HepG2 (cell line): Measurements from ENCODE around the gene RANBP3L. TPM values are rescaled to one million over a fixed set of nuclear protein-coding genes. Genes with fewer than 3 reads are reported as not detected.

ENCODE experiments used
- ATAC-seq: fragments of 200-7000 bp; cut with Tn5 transposase; 3 replicates; pipeline ENCODE4 v1.9.1; 2020; ENCODE audit warnings: mild to moderate bottlenecking, moderate library complexity
- BruUV-seq: library from RNA; stranded (reverse); fragments of 400-500 nt; replicated peaks from 2 replicates; lab custom pipeline; 2021; lab: Mats Ljungman, UMichigan
- CTCF ChIA-PET: fragments of 300-600 bp; formaldehyde crosslinking; extraction: SDS; loops from one replicate; lab custom pipeline; 2021; ENCODE audit warnings: low total read pairs, inconsistent platforms, low intra/inter-chr PET ratio; lab: Yijun Ruan, JAX
- POLR2A ChIA-PET: fragments of 350-600 bp; sonication (Branson Sonifier 250); formaldehyde crosslinking; loops from one replicate; lab custom pipeline; 2020; ENCODE audit warnings: antibody characterized with exemption, inconsistent platforms; lab: Yijun Ruan, JAX
- DNase-seq: peaks from one replicate; pipeline ENCODE4 v3.0.0-alpha.2; 2015; ENCODE audit warnings: low spot score
- FAIRE-seq: peaks from 3 replicates; lab custom pipeline; 2011; peaks lifted over from hg19 to GRCh38; lab: Jason Lieb, UNC
- H2AFZ ChIP-seq: one replicate; pipeline ENCODE4 v1.6.1; 2011; ENCODE audit warnings: low read length, inconsistent platforms
- H3K27ac ChIP-seq: fragments of 300-600 bp; 3 replicates; pipeline ENCODE4 v1.8.0; 2011; ENCODE audit warnings: mixed run types, mild to moderate bottlenecking, mixed read lengths, low read length, inconsistent platforms; ENCODE audit not compliant: insufficient read depth; ENCODE audit errors: extremely low read length
- H3K27me3 ChIP-seq, 2 experiments: fragments of 200-600 bp in 1 of 2; 2 replicates in 1 of 2; 3 replicates in 1 of 2; pipeline versions ENCODE4 v1.6.0 to v1.8.0; 2011; ENCODE audit warnings: low read length in 2 of 2, mild to moderate bottlenecking in 2 of 2, moderate library complexity in 2 of 2, inconsistent platforms in 1 of 2; ENCODE audit not compliant: insufficient read depth in 2 of 2, control insufficient read depth in 1 of 2
- H3K36me3 ChIP-seq, 2 experiments: fragments of 200-600 bp in 1 of 2; replicated peaks in 1 of 2; 2 replicates in 1 of 2; 3 replicates in 1 of 2; pipeline versions ENCODE4 v1.5.1 to v1.8.0; 2011; ENCODE audit warnings: low read length in 2 of 2, inconsistent platforms in 1 of 2; ENCODE audit not compliant: insufficient read depth in 2 of 2, control insufficient read depth in 1 of 2
- H3K4me1 ChIP-seq: 2 replicates; pipeline ENCODE4 v1.5.1; 2012; ENCODE audit warnings: low read length, inconsistent platforms; ENCODE audit not compliant: insufficient read depth
- H3K4me2 ChIP-seq: 2 replicates; pipeline ENCODE4 v1.6.0; 2011; ENCODE audit warnings: low read depth, low read length, inconsistent platforms
- H3K4me3 ChIP-seq, 3 experiments: fragments of 200-600 bp in 1 of 3; sonication (generic), shearing (Covaris generic) in 1 of 3; replicated peaks in 1 of 3; 2 replicates each; pipeline ENCODE4 v1.5.1; 2011 to 2016; ENCODE audit warnings: low read length in 3 of 3, inconsistent platforms in 2 of 3, low read depth in 2 of 3, mild to moderate bottlenecking in 2 of 3, control low read depth in 1 of 3, mixed read lengths in 1 of 3; ENCODE audit not compliant: insufficient read depth in 1 of 3
- H3K79me2 ChIP-seq: one replicate; pipeline ENCODE4 v1.6.1; 2011; ENCODE audit warnings: low read length, inconsistent platforms; ENCODE audit not compliant: insufficient read depth
- H3K9ac ChIP-seq: 2 replicates; pipeline ENCODE4 v1.6.0; 2011; ENCODE audit warnings: mild to moderate bottlenecking, low read depth, low read length, inconsistent platforms; ENCODE audit not compliant: insufficient read depth
- H3K9me3 ChIP-seq: 2 replicates; pipeline ENCODE4 v1.5.1; 2012; ENCODE audit warnings: mild to moderate bottlenecking, low read length
- H4K20me1 ChIP-seq: 2 replicates; pipeline ENCODE4 v1.6.0; 2011; ENCODE audit warnings: inconsistent platforms, mild to moderate bottlenecking, low read length, moderate library complexity; ENCODE audit not compliant: insufficient read depth
- AHR ChIP-seq: IDR thresholded peaks from 2 replicates; pipeline ENCODE4 v1.6.1; 2018; ENCODE audit warnings: missing genetic modification reagents, missing compliant biosample characterization
- ARID4A ChIP-seq: sonication (generic); formaldehyde crosslinking; IDR thresholded peaks from 2 replicates; pipeline ENCODE4 v1.5.0; 2020; ENCODE audit warnings: mild to moderate bottlenecking, missing genetic modification reagents, borderline replicate concordance
- ATM ChIP-seq: fragments of 450-650 bp; IDR thresholded peaks from 2 replicates; pipeline ENCODE4 v1.7.1; 2017; ENCODE audit warnings: mild to moderate bottlenecking, borderline replicate concordance
- CENPX ChIP-seq: sonication (generic); formaldehyde crosslinking; IDR thresholded peaks from 2 replicates; pipeline ENCODE4 v1.9.0; 2021; ENCODE audit warnings: mild to moderate bottlenecking, missing genetic modification reagents, moderate library complexity
- MAFF ChIP-seq: IDR thresholded peaks from 2 replicates; pipeline ENCODE4 v1.6.1; 2011; ENCODE audit warnings: low read depth, low read length, improper control_type of control experiment
- SRSF4 ChIP-seq: fragments of 200-400 bp; formaldehyde crosslinking; IDR thresholded peaks from one replicate; pipeline ENCODE4 v1.6.1; 2018; ENCODE audit warnings: mild to moderate bottlenecking, low read depth, low read length, moderate library complexity; ENCODE audit not compliant: poor library complexity, severe bottlenecking
- TEAD3 ChIP-seq: optimal IDR thresholded peaks from 2 replicates; pipeline ENCODE3; 2016; ENCODE audit warnings: borderline replicate concordance
- TFE3 ChIP-seq: IDR thresholded peaks from 2 replicates; pipeline ENCODE4 v1.6.1; 2016
- ZBTB38 ChIP-seq: sonication (generic); formaldehyde crosslinking; IDR thresholded peaks from 2 replicates; pipeline ENCODE4 v1.5.1; 2020; ENCODE audit warnings: mild to moderate bottlenecking, missing genetic modification reagents
- ZBTB8A ChIP-seq: sonication (generic); formaldehyde crosslinking; IDR thresholded peaks from 2 replicates; pipeline ENCODE4 v1.4.0; 2020; ENCODE audit warnings: mild to moderate bottlenecking, low read depth, missing genetic modification reagents, borderline replicate concordance
- ZNF605 ChIP-seq: sonication (generic); formaldehyde crosslinking; IDR thresholded peaks from 2 replicates; pipeline ENCODE4 v1.8.0; 2022; ENCODE audit warnings: mild to moderate bottlenecking, missing genetic modification reagents
- ZNF772 ChIP-seq: sonication (generic); formaldehyde crosslinking; IDR thresholded peaks from 2 replicates; pipeline ENCODE4 v1.5.0; 2020; ENCODE audit warnings: mild to moderate bottlenecking, missing genetic modification reagents
- ZNF792 ChIP-seq: IDR thresholded peaks from 2 replicates; pipeline ENCODE4 v1.6.1; 2016
- ZXDC ChIP-seq: sonication (generic); formaldehyde crosslinking; IDR thresholded peaks from 2 replicates; pipeline ENCODE4 v1.5.0; 2020; ENCODE audit warnings: mild to moderate bottlenecking, missing genetic modification reagents
- WGBS: methylation state at CpG from one replicate; pipeline ENCODE4 v1.1.6; 2017; ENCODE audit warnings: low lambda C conversion rate; 5-methylcytosine and 5-hydroxymethylcytosine counted together
- in situ Hi-C: cut with HindIII; loops from 2 replicates; pipeline ENCODE4 v1.10.0; 2017; ENCODE audit warnings: low pct_unique_long_range_greater_than_20kb; ENCODE audit not compliant: extremely low pct_ligation_motif_present
- intact Hi-C: fragments of 100-400 bp; cut with micrococcal nuclease; formaldehyde crosslinking; loops from one replicate; pipeline ENCODE4 v1.10.0; 2022; ENCODE audit not compliant: unreplicated experiment
- polyA plus RNA-seq, 8 experiments: library from polyadenylated mRNA; depleted of rRNA in 3 of 8; stranded (reverse) in 7 of 8; unstranded in 1 of 8; fragments of >200 nt; fragmentation: Illumina TruSeq in 4 of 8; extraction: Trizol in 4 of 8; gene quantifications; 2 replicates each; pipeline versions ENCODE4 v1.2.1 to v1.2.3, GENCODE V29; 2011 to 2016; ENCODE audit warnings: low read depth in 4 of 8, missing spikeins in 1 of 8, mixed read lengths in 1 of 8; ENCODE audit not compliant: insufficient read depth in 1 of 8
- total RNA-seq, 5 experiments: library from RNA; depleted of rRNA; stranded (reverse); fragments of >200 nt; fragmentation: Illumina TruSeq; extraction: Trizol; gene quantifications; 2 replicates each; pipeline ENCODE4 v1.2.3, GENCODE V29; 2016; ENCODE audit warnings: low read depth in 1 of 5

RANBP3L gene
- total and polyA plus RNA-seq, 2 of the 13 experiments (the other 11 are each of a cell fraction or from before 2014, with no cell fraction given), result 0.09 TPM; not detected in 1

- TF ChIP-seq ZBTB8A (CRISPR knock-in tag), result no peak
- no peak for TF ChIP-seq ZXDC (CRISPR knock-in tag)
- peak; percentile 81 for TF ChIP-seq MAFF
- TF ChIP-seq TEAD3, result no peak
- no peak for TF ChIP-seq ZNF772
Measured at GRCh38 chr5:36267905-36268304, 33.8 kb downstream of the RANBP3L start (continued).

GRCh38 chr5:36264202-36264760 lies 37.4 kb downstream of the RANBP3L start:
- Histone ChIP-seq H3K4me1 (peaks cover 9% of the 10 kb centered on the region), H3K79me2 (no peaks in the 10 kb centered on the region), H3K4me2 (peak overlapping the region; percentile 34), H3K9ac (no peak overlapping the region), H3K36me3 (no peaks in the 10 kb centered on the region), H3K9me3 (no peaks in the 10 kb centered on the region), H2AFZ (peak overlapping the region; percentile 62), H3K27ac (no peak overlapping the region), H3K4me3 (no peak overlapping the region; a peak in 1 of 6 replicates), H4K20me1 (no peaks in the 10 kb centered on the region; the same call in 1 of the 2 replicates), H3K27me3 (no peaks in the 10 kb centered on the region)
- WGBS, result 54% methylated on average over 4 of the region's 4 CpGs
- in situ Hi-C loops (loop anchor here (10.0 to 25.0 kb wide), 3 partner anchors 131 to 423 kb away; no protein-coding TSS in a partner anchor), intact Hi-C loops (loop anchor here (2.0 kb wide), 2 partner anchors 49 to 243 kb away; no protein-coding TSS in a partner anchor)
- CTCF ChIA-PET, result interaction anchor here (1.7 to 2.3 kb wide), 3 partner anchors 41 to 429 kb away, joined by 6 to 10 read pairs (median 8); no protein-coding TSS in a partner anchor
- no TSS peak for BruUV-seq
- no peak for DNase-seq
- no peak for FAIRE-seq
- POLR2A ChIA-PET, result no interaction called here
- ATAC-seq, result peak; percentile 56; the same call in 2 of the 3 replicates
- TF ChIP-seq ZBTB38 (CRISPR knock-in tag) (no peak), AHR (CRISPR knock-in tag) (no peak), ARID4A (CRISPR knock-in tag) (no peak), SRSF4 (no peak), ZNF605 (CRISPR knock-in tag) (no peak), CENPX (no peak), TFE3 (CRISPR knock-in tag) (no peak), ZNF792 (CRISPR knock-in tag) (no peak), ATM (no peak)
